NCI-H1417 (cell line): ENCODE data around the gene FAM89B.

Source experiments
- DNase-seq, 3 experiments: peaks; one replicate each; lab custom pipeline; 2025; lab: John Stamatoyannopoulos, UW

Gene FAM89B

DNA sequence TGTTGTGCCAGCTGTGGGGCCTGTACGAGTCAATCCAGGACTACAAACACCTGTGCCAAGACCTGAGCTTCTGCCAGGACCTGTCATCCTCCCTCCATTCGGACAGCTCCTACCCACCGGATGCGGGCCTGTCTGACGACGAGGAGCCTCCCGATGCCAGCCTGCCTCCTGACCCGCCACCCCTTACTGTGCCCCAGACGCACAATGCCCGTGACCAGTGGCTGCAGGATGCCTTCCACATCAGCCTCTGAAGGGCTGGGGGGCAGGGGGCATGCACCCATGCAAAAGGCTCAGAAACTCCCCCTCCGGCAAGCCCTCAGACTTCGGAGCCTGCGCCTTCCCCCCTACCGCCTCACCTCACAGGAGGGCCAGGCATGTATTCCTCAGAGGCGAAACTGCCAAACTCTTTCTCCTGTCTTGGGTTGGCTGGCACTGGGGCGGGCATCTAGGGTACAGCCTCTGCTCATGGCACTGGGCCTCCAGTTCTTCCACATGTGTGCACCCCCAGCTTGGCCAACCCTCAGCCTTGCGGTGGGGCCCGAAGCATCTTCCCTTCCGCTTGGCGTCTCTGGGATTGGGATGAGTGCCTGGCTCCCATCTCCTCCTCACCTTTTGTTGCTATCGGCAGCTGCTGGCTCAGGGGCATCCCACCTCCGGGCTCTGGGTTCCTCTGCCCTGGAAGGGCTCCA is 1.2 kb downstream of the FAM89B start:
- DNase-seq, result no peak

DNA sequence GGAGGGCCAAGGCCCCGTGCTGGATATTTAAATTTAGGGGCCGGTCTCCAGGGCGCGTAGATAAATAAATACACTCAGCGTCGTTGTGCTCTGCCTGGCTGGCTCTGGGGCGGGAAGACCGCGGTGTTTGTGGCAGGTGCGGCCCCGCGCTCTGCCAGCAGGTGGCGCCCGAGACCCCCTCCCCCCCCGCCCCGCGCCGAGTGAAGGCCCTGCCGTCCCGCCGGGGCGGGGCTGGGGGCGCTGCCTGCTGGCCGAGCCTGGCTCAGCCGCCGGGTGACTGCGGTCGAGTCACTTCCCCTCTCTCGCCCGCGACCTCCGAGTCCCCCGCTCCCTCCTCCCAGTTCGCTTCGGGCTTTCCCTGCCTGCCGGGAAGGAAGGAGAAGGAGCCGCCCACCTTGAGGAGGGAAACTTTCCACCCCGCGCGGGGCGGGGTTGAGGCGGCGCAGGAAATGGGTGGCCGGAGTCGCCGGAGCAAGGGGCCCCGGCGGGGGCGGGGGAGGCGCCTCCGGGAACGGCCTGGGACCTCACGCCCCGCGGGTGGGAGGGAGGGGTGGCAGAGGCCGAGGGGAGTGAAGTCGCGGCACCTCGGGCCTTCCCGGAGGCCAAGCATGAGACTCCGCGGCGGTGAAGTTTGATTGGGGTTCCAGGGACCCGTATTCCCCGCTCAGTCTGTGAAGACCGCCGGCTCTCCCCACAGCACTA is 1.9 kb downstream of the FAM89B start:
- peak; percentile 63 to 69 (median 64) for DNase-seq

DNA sequence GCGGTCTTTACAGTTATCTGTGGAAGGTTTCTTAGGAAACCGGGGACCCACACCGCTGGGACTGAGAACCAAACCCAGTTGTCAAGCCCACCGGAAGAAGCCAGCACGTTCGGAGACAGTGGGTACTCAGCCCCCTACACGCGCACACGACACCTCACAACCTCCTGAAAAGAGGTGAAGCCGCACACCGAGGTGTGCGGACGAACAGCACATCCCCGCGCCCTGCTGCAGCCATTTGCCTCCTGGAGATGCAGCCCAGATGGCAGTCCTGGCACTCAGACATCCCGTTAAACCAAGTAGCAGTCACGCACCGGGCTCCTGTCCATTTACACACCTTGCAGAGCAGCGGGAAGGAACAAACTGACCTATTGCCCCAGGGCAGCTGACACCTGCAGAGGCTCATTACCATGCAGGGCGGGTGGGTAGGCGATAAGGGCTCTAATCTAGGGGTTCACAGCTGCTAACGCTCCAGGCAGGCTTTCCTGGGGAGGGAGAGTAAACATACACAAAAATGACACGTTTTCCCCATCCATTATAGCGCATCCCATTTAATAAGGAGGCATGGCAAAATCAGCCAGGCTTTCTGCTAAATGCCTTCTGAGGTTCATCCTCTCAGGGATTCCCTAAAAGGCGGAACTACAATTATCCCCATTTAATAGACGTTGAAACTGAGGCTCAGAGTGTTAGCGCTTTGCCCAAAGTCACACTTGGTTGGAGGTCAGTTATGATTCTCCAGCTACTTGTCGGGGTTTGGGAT is 2.7 kb downstream of the FAM89B start:
- peak in 2 of 3 experiments; percentile 66 to 86 for DNase-seq

DNA sequence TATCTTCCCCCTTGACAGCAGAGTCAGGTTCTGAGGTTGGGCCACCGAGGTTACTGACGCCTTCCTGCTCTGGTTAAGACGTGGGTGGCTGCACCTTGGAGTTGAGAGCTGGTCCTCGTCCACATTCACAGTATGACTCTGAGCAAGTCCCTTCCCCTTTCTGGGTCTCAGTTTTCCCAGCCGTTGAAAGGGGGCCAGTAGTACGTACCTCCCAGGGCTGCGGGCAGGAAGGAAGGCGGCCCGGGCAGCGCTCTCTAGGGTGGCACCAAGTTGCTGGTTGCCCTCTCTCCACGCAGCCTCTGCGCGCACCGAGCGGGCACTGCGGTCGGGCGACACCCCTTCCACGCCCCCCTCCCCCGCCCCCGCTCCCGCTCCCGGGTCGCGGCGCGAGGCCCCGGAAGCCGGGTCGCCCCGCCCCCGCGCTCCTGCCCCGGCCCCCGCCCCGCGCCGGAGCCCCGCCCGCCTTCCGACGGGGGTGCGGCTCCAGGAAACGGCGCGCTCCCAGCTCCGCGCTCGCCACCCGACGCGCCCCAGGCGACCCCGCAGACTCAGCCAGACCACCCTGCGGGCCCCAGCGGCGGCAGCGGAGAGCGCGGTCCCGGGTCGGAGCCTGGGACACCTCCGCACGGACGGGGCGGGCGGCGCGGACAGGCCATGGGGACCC is 3.4 kb downstream of the FAM89B start, which contains the start of gene EHBP1L1:
TSS of gene EHBP1L1 (plus strand) at position 486 of the 664 bp plus-strand sequence. CDS start 250 bp downstream, outside the sequence.
- DNase-seq, result peak in 2 of 3 experiments; percentile 66 to 71

DNA sequence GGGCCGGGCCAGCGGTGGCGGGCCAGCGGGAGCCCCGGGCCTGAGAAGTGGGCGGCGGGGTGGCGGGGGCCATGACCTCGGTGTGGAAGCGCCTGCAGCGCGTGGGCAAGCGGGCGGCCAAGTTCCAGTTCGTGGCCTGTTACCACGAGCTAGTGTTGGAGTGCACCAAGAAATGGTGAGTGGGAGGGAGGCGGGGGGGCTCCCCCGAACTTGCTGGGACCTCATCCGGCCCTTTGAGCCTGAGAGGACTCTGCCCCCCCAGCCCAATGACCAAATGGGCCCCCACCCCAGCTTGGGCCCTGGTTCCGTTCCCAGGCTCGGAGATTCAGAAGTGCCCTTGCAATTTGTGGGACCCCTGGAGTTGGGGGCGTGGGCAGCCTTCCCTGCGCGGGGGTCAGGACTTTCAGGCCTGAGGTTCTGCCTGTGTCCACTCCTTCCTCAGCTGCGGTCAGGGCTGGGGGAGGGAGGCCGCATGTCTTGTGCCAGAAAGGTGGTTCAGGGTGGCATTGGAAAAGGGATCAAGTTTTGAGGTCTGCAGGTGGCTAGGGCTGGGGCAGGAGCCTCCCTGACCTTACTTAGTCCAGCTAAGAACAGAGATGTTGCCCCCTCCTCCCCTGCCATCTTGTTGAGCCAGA is 4.0 kb downstream of the FAM89B start:
- DNase-seq, result peak in 1 of 3 experiments; percentile 49

DNA sequence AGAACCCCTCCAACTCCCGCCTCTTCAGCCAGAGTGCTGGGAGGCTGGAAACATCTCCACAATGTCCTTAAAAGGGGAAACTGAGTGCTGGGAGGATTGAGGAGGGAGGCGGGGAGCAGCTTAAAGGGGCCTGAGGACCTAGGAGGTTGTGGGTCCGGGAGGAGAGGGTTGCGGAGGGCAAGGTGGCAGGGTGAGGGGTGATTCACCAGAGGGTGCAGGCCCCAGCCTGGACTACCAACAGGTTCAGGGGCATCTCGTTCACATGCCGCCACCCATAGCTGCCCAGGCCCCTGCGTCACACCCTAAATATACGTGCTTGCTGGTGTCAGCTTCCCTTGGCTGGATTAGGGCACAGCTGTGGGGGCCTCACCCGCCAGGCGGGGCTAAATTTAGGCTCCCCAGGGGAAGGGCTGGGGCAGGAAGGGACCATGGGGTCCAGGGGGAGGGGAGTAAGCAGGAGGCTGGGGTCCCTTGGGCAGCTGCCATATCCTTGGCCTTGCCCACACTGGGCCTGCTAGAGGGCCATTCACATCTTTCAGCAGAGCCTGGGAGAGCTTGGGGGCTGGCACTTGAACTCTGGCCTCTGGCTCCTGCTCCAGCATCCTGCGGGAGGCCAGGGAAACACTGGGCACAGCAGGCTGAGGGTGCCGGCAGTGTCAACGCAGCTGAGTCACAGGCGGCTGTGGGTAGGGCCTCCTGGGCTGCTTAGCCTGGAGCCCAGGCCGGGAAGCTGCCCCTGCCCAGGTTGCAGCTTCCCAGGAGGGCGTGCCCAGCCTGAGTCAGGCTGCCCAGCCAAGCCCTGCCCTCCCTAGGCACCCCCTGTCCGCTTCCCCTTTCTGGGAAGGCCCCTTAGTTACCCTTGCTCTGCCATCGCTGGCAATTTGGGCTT is 4.8 kb downstream of the FAM89B start:
- no peak for DNase-seq

DNA sequence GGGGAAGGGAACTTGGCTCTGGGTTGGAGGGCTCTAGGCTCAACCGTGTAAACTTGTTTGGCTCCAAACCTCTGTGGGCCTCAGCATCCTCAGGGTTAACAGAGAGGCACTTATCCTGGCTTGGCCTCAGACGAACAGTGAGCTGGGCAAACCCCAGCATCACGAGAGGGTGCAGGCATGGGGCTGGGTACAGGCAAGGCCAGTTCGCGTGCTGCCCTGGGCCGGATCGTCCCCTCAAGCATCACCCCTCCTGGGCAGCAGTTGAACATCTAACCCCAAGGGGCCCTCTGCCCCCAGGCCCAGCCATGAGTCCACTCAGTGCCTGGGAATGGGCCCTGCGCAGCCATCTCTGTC is 5.4 kb downstream of the FAM89B start:
- DNase-seq, result no peak

DNA sequence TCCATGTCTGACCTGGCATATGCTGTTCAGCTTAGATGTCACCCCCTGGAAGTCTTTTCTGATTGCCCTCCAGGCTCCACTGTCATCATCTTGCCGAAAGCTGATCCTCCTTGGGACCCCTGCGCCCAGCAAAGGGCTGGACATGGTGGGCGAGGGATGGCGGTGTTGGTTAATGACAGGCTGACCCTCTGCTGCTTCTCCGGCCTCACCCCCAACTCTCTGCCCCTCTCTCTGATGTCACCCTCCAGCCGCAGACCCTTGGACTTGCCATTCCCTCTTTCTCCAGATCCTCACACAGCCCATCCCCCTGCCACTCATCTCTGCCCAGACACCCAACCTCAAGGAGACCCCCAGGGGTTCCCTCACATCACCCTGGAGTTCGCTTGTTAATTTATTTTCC is 5.8 kb downstream of the FAM89B start:
- DNase-seq, result no peak

DNA sequence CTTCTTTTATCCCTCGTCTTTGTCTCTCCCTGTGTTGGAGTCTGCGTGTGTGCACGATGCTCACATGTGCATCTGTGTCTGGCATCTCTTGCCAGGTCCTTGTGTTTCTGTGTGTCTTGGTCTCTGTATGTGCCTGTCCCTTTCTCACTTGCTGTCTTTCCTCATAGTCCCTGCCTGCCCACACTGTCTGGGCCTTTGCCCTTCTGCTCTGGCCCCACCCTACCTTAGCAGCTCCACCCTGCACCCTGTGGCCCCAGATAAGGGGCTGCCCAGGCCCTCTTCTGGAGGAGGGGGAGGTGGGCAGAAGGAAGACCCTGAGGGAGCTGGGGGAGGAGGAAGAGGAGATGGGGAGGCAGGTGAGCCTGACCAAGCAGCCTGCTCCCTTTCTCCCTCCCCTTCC is 6.3 kb downstream of the FAM89B start:
- DNase-seq, result no peak

DNA sequence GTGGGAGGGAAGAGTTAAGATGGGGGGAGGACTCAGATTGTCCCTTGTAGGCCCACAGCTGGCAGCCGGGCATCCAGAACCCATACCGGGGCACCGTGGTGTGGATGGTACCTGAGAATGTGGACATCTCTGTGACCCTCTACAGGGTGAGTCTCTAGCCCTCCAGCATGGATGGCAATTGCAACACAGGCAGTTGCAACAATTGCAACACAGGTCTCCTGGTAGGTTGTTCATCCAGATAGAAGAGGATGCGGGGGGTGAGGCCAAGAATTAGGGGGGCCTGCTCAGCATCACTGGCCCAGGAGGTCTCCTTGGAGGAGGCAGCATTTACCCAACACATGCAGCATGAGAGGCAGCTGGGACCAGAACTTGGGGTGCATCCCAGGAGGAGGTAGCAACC is 7.0 kb downstream of the FAM89B start:
- DNase-seq, result no peak

DNA sequence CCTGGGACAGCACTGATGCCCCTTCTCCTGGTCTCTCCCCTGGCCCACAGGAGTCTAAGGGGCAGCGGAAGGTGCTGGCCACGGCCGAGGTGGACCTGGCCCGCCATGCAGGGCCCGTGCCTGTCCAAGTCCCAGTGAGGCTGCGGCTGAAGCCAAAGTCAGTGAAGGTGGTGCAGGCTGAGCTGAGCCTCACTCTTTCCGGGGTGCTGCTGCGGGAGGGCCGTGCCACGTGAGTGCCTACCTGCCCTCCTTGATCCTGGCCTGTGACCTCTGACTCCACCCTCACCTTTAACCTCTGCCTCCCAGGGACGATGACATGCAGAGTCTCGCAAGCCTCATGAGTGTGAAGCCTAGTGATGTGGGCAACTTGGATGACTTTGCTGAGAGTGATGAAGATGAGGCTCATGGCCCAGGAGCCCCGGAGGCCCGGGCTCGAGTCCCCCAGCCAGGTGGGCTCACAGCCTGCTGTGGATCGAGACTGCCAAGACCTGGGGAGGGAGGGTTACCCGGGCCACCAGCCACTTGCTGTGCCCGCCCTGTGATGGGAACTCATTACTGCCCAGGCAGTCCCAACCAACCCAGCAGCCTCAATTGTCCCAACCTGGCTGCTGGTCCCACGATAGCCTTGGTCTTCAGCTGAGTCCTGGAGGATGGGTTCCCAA is 7.8 kb downstream of the FAM89B start:
- DNase-seq, result no peak

DNA sequence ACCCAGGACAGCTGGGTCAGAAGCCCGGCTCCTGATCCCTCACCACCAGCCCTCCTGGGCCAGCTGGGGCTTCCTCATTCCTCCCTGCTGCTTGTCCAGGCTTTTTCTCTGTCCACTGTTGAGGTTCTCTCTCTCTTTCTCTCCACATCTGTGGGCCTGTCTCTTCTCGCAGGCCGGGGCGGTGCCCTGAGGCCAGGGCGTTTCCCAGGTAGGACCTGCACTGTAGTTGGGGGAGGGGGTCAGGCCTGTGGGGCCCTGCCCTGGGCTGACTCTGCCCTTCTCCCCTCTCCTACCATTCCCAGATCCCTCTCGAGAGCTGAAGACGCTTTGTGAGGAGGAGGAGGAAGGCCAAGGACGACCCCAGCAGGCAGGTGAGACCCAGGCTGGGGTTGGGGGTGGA is 8.4 kb downstream of the FAM89B start:
- no peak for DNase-seq

DNA sequence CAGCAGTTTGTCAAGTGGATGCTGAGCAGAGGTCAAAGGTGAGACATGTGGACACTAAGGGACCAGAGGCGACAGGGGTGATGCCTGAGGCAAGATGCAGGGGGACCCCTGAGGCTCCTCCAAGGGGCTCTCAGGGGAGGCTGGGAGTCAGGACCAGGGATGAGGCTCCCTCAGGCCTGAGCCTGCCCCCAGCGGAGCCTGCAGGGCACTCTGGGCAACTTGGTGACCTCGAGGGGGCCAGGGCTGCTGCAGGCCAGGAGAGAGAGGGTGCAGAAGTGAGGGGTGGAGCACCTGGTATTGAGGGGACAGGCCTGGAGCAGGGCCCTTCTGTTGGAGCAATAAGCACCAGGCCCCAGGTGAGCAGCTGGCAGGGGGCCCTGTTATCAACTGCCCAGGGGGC is 9.6 kb downstream of the FAM89B start:
- DNase-seq, result no peak

DNA sequence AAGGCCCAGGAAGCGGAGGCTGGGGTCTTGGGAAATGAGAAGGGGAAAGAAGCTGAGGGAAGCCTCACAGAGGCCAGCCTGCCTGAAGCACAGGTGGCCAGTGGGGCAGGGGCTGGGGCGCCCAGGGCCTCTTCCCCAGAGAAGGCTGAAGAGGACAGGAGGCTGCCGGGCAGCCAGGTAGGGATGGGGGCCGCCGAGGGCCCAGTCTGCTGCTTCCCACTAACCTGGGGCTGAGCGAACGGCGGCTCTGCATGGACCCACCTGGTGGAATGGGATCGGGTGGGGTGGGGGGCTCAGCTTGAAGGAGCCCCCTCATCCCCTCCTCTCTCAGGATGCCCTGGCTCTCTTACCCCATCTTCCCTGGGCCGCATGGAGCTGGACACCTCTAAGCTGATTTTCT is 11.3 kb downstream of the FAM89B start:
- no peak for DNase-seq

DNA sequence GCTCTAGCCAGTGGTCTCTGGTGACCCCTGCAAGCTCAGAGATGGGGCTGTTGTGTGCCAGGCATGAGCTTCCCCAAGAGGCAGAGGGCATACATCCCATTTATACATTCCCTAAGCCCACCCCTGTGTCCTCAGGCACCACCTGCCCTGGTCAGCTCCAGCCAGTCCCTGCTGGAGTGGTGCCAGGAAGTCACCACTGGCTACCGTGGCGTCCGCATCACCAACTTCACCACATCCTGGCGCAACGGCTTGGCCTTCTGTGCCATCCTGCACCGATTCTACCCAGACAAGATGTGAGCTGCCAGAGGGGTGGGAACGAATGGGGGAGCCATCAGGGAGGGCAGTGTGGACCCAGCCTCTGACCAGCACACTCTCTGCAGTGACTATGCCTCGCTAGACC is 11.8 kb downstream of the FAM89B start:
- no peak for DNase-seq

DNA sequence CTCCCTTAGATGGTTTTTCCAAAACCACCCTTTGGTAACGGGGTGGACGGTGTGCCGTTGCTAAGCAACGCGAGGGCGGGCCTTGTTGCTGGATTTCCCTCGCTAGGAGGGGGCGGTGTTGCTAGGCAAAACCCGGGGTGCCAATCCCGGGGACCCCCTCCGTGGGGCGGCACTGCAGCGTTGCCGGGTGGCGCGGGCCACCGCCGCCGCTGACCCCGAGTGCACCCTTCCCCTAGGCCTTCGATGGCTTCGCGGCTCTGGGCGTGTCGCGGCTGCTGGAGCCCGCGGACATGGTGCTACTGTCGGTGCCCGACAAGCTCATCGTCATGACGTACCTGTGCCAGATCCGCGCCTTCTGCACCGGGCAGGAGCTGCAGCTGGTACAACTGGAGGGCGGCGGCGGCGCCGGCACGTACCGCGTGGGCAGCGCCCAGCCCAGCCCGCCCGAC is 12.4 kb downstream of the FAM89B start:
- DNase-seq, result no peak

DNA sequence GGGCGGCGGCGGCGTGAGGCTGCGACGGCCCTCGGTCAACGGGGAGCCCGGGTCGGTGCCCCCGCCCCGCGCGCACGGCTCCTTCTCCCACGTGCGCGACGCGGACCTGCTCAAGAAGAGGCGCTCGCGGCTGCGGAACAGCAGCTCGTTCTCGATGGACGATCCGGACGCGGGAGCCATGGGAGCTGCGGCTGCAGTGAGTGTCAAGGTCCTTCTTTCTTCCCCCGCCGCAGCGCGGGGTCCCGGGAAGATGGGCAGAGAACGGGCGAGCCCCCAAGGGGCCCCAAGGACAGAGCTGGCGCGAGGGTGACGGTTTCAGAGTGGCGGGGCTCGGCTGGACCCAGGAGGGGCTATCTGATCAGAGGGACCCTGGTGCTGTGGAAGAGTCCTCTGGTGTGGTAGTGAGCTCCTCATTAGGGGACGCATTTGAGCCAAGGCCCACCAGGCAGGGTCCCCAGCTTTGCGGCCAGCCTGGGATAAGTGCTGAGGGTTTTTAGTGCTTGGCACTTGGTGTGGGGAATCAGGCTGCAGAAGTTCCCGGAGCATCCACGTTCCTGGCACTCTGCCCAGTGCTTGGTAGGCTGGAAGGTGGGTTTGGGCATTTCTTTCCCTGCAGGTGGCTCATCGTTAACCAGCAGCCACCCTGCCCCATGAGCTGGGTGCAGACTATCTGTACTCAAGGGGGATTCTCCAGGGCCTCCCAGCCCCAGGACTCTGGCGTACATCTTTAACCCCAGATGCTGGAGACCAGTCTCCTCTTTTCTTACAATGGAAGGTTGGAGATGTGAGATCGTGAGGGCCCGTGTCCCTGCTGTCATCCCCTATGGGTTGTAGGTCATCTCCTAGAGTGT is 13.3 kb downstream of the FAM89B start:
- peak in 1 of 3 experiments; percentile 16 for DNase-seq

DNA sequence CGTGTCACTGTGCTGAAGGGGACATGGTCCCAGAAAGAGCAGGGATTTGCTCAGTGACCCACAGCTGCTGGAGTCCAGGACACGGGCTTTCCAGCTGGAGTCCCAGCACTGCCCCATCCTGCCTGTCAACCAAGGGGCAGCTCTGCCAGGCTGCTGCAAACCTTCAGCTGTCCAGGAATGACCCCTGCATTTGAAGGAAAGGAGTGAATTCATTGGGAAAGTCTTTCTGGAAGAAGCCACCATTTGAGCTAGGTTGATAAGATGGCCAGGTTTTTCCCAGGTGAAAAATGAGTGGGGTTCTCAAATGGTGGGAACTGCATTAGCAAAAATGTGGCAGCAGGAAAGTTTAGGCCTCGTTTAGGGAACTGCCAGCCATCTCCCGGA is 13.9 kb downstream of the FAM89B start:
- no peak for DNase-seq

DNA sequence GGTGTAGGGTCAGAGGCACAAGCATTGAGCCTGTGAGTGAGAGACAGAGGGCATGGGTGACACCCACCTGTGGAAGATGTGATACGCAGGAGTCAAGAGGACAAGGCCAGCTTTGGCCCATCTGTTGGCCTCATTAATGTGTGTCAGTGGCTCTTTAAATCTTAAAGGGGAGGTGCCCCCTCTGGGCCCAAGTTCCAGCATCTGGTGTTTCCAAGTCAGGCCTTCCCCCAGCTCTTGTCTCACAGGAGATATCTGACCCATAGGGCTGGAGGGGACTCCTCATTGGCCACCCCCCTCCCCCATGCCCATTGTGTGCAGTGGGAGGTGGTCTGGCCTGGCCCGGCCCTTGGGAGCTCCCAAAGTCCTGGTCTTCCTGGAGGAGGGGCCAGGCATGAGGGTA is 14.3 kb downstream of the FAM89B start:
- no peak for DNase-seq
